NCI-H774 (cell line): Measurements from ENCODE around the gene TMEM30B.
A peak's percentile ranks its signal among the peaks of the same experiment; 100 is the strongest.
"Not testable (repeated sequence)": the region's sequence is repeated elsewhere in the genome, so short reads cannot be mapped to it uniquely, and the experiment has no call there.

Experiments
- DNase-seq: peaks from one replicate; lab custom pipeline; 2025; lab: John Stamatoyannopoulos, UW

TMEM30B gene

GRCh38 chr14:61281186-61281947 is at the start of gene TMEM30B:
Gene TMEM30B, minus strand, starts transcription at chr14:61281338. Its CDS starts 191 bp downstream, at chr14:61281147.
- peak; percentile 78 for DNase-seq

- no peak for DNase-seq
These were observed 49.4 kb upstream of the TMEM30B start for GRCh38 chr14:61330511-61330910.

GRCh38 chr14:61329478-61330051 is 48.4 kb upstream of the TMEM30B start:
- no peak for DNase-seq

GRCh38 chr14:61328626-61329262 is 47.6 kb upstream of the TMEM30B start:
- DNase-seq: no peak

- DNase-seq: no peak
These were observed 45.7 kb upstream of the TMEM30B start for GRCh38 chr14:61326847-61327246.

GRCh38 chr14:61326146-61326545 is 45.0 kb upstream of the TMEM30B start:
- DNase-seq: no peak

- no peak for DNase-seq
These were observed 44.0 kb upstream of the TMEM30B start for GRCh38 chr14:61325166-61325565.

- no peak for DNase-seq
These were observed 42.8 kb upstream of the TMEM30B start for GRCh38 chr14:61323970-61324369.

- DNase-seq: no peak
These were observed 41.7 kb upstream of the TMEM30B start for GRCh38 chr14:61322799-61323290.

GRCh38 chr14:61322011-61322798 is 41.1 kb upstream of the TMEM30B start:
- DNase-seq: no peak

GRCh38 chr14:61321385-61322010 is 40.4 kb upstream of the TMEM30B start, which contains the start of gene PRKCH:
Gene PRKCH, plus strand, starts transcription at chr14:61321579. Its CDS starts 523 bp downstream, at chr14:61322102.
- peak; percentile 18 for DNase-seq

GRCh38 chr14:61320806-61321384 is 39.8 kb upstream of the TMEM30B start:
- DNase-seq: no peak

GRCh38 chr14:61320170-61320569 is 39.0 kb upstream of the TMEM30B start:
- not testable (repeated sequence) for DNase-seq

GRCh38 chr14:61319706-61320105 is 38.6 kb upstream of the TMEM30B start:
- no peak for DNase-seq

GRCh38 chr14:61319086-61319485 is 37.9 kb upstream of the TMEM30B start:
- no peak for DNase-seq

- no peak for DNase-seq
These were observed 34.2 kb upstream of the TMEM30B start for GRCh38 chr14:61315313-61315712.

- not testable (repeated sequence) for DNase-seq
These were observed 27.6 kb upstream of the TMEM30B start for GRCh38 chr14:61308701-61309100.

GRCh38 chr14:61308198-61308597 is 27.1 kb upstream of the TMEM30B start:
- DNase-seq: no peak

GRCh38 chr14:61304688-61305087 is 23.6 kb upstream of the TMEM30B start:
- DNase-seq: no peak

- no peak for DNase-seq
These were observed 19.6 kb upstream of the TMEM30B start for GRCh38 chr14:61300754-61301153.

- DNase-seq: no peak
These were observed 19.1 kb upstream of the TMEM30B start for GRCh38 chr14:61300209-61300608.
